ENCODE measurements around the gene LANCL1. TPM values are rescaled to one million over a fixed set of nuclear protein-coding genes. Genes with fewer than 3 reads are reported as not detected.

The LANCL1 gene, protein sequence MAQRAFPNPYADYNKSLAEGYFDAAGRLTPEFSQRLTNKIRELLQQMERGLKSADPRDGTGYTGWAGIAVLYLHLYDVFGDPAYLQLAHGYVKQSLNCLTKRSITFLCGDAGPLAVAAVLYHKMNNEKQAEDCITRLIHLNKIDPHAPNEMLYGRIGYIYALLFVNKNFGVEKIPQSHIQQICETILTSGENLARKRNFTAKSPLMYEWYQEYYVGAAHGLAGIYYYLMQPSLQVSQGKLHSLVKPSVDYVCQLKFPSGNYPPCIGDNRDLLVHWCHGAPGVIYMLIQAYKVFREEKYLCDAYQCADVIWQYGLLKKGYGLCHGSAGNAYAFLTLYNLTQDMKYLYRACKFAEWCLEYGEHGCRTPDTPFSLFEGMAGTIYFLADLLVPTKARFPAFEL
- total RNA-seq = 23.8 and 29.0 TPM in 2 replicates

GRCh38 chr2:210476194-210477128 is at the start of gene LANCL1:
TSS of gene LANCL1 (minus strand) at chr2:210476759. CDS start at chr2:210476396, 363 bp downstream.

Other genes starting within 250 kb of the LANCL1 start
- gene MYL1, start 161.6 kb downstream of the LANCL1 start, total RNA-seq = not detected in 2 replicates
- gene CPS1, start 79.8 kb upstream of the LANCL1 start, total RNA-seq = 4.3 and 4.9 TPM in 2 replicates